ENCODE results near the gene FBN2.

DNA sequence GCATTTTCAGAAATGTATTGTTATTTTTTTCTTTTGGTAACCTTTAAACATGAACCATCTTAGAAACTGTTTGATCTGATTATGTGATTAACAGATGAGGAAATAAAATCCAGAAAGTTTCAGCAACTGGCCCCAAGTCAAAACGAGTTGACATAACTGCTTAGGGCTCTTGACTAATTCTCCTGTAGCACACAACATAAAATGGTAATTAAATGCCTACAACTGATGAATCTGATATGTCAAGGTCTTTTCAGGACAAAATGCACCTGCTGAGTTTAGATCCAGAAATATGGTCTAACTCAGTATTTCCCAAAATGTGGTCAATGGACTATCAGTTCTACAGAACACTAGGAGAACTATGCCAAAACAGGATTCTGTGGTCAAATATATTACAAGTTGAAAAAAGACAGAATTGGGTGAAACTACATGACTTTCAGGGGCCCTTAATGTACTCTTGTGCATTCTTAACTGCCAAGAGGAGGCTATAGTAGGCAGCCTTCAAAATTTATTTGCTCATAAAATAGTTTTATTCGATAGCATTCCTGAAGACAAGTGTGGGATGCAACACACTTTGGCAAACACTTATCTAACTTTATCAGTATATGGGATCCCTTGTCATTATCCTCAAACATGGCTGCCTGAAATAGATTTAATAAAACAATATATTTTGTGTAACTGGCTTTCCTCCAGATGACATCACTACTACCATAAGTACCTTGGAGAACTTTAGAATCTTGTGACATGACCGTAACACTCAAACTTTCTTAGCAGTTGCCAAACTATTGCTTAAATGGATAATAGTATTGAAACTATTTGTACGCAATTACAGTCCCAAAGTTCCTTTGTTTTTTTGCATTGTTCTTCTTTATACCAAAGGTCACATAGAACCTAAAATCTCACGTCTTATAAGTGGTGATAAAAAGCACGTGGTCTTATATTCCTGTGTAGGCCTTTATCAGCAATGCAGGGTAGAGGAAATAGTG is 59.4 kb downstream of the FBN2 start:
- TF ChIP-seq, protein P1, sequence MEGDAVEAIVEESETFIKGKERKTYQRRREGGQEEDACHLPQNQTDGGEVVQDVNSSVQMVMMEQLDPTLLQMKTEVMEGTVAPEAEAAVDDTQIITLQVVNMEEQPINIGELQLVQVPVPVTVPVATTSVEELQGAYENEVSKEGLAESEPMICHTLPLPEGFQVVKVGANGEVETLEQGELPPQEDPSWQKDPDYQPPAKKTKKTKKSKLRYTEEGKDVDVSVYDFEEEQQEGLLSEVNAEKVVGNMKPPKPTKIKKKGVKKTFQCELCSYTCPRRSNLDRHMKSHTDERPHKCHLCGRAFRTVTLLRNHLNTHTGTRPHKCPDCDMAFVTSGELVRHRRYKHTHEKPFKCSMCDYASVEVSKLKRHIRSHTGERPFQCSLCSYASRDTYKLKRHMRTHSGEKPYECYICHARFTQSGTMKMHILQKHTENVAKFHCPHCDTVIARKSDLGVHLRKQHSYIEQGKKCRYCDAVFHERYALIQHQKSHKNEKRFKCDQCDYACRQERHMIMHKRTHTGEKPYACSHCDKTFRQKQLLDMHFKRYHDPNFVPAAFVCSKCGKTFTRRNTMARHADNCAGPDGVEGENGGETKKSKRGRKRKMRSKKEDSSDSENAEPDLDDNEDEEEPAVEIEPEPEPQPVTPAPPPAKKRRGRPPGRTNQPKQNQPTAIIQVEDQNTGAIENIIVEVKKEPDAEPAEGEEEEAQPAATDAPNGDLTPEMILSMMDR (IDR thresholded peaks at IDR 0.05): no peak
- no peak for TF ChIP-seq POLR2A (IDR thresholded peaks at IDR 0.05)
